Pancreas (tissue), 10 donors: ENCODE results near the gene IFRD2. TPM values are rescaled to one million over a fixed set of nuclear protein-coding genes. Genes with fewer than 3 reads are reported as not detected.

Experiments used
- ATAC-seq, 4 donors: fragments of 200-7000 bp; cut with Tn5 transposase; one replicate each; pipeline versions ENCODE4 v1.8.0 to v1.9.1; 2020; ENCODE audit warnings: mild to moderate bottlenecking in 4 of 4, moderate library complexity in 4 of 4
- DNase-seq, 6 donors: peaks; one replicate each; pipeline ENCODE4 v3.0.0-alpha.2; 2020
- FAIRE-seq: peaks from 2 replicates; lab custom pipeline; 2012; peaks lifted over from hg19 to GRCh38; lab: Jason Lieb, UNC
- H3K27ac ChIP-seq, 4 donors: fragments of 200-600 bp; sonication (generic); 1 replicate in 3 of 4; 2 replicates in 1 of 4; pipeline versions ENCODE4 v1.5.0 to v1.8.0; 2020
- H3K27me3 ChIP-seq, 4 donors: fragments of 200-600 bp; one replicate each; pipeline ENCODE4 v1.8.0; 2021
- H3K36me3 ChIP-seq, 3 donors: fragments of 200-600 bp; sonication (generic) in 1 of 3; one replicate each; pipeline versions ENCODE4 v1.5.0 to v1.8.0; 2020 to 2021
- H3K4me1 ChIP-seq, 3 donors: fragments of 200-600 bp; one replicate each; pipeline ENCODE4 v1.8.0; 2021
- H3K4me3 ChIP-seq, 4 donors: fragments of 200-600 bp; sonication (generic) in 2 of 4; one replicate each; pipeline versions ENCODE4 v1.5.0 to v1.8.0; 2020 to 2021
- H3K9me3 ChIP-seq, 4 donors: fragments of 200-600 bp; one replicate each; pipeline ENCODE4 v1.8.0; 2021
- WGBS, 2 donors: extraction: QIAGEN DNeasy Blood & Tissue Kit; methylation state at CpG; one replicate each; pipeline ENCODE4 v1.1.7; 2013; 5-methylcytosine and 5-hydroxymethylcytosine counted together
- intact Hi-C, 3 donors: fragments of 100-400 bp; cut with DNase I; formaldehyde crosslinking; loops; one replicate each; pipeline versions ENCODE4 v1.11.1 to v1.14.2; 2022
- polyA plus RNA-seq, 2 donors: library from polyadenylated mRNA; stranded (reverse); fragments of 200-250 nt; gene quantifications; one replicate each; pipeline ENCODE4 v1.2.3, GENCODE V29; 2013
- total RNA-seq, 6 donors: library from RNA; stranded (reverse); fragmentation: NEBNext Ultra II Directional in 4 of 6; extraction: Animal tissue kit (Norgen Biotek cat#: 25700) in 4 of 6; gene quantifications; one replicate each; pipeline versions ENCODE4 v1.2.1 to v1.2.4, GENCODE V29; 2021 to 2023
- TF ChIP-seq, protein P1 (sequence below), 4 donors: fragments of 200-600 bp; sonication (generic) in 3 of 4; IDR thresholded peaks; one replicate each; pipeline versions ENCODE4 v1.5.0 to v1.8.0; 2021; ENCODE audit warnings: antibody characterized with exemption in 4 of 4
- donor health status: healthy with polysubstance abuse.
- donor health status: DM: no; HTN: no; CAD: no; lungs with moderate emphysema.
- donor health status: DM: no; HTN: no; CAD: no.
- donor health status: control.
- donor health status: control.
- donor health status: Bipolar disorder and iron deficiency.
- donor health status: DM: yes; HTN: yes; CAD: no.
- donor health status: DM: no; HTN: no; CAD: no.
- donor health status: DM: no; HTN: no; CAD: no.
- donor health status: DM: yes; HTN: yes; CAD: no.

IFRD2 gene
- total and polyA plus RNA-seq, 8 donors, result 47.1 to 117 (median 59.5) TPM

DNA sequence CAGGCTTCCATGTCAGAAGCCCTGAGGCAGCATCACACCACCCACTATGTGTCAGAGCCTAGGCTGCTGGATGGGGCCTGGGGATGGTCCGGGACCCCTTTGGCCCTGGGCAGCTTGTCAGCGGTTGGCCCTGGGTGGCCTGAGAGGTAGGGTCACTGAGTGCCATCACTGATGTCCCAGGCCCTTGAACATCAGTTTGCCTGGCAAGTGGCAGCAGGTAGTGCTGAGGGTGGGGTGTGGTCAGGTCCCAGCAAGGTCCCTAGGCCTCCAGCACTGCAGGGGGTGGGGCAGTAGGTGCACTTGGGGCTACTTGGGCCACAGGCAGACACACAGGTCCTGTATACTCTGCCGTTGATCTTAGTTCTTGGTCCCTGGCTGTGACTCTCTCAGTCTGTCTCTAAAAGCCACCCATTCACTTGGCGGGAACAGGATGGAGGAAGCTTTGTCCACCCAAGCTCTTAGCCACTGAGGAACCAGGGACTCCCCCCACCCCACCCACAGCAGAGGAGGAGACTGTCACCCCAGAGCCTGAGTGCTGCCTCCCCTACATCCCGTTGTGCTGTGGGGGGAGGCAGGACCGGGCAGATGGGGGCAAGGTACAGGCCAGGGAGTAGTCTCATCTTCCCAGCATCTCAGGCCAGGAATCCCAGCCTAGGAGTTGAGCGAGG is 50.4 kb downstream of the IFRD2 start:
- Histone ChIP-seq H3K36me3 (no peaks in the 10 kb centered on the region), H3K9me3 (no peaks in the 10 kb centered on the region), H3K27ac (peak overlapping the region in 2 of 4 donors; percentile 80 to 81), H3K4me1 (peaks cover 8 to 35% (median 12%) of the 10 kb centered on the region in 3 donors), H3K4me3 (no peak overlapping the region), H3K27me3 (no peaks in the 10 kb centered on the region)
- 69 to 76% methylated on average over 7 of the region's 7 CpGs for WGBS, 2 donors
- no peak for ATAC-seq
- intact Hi-C loops, result no loop called here
- TF ChIP-seq, protein P1, sequence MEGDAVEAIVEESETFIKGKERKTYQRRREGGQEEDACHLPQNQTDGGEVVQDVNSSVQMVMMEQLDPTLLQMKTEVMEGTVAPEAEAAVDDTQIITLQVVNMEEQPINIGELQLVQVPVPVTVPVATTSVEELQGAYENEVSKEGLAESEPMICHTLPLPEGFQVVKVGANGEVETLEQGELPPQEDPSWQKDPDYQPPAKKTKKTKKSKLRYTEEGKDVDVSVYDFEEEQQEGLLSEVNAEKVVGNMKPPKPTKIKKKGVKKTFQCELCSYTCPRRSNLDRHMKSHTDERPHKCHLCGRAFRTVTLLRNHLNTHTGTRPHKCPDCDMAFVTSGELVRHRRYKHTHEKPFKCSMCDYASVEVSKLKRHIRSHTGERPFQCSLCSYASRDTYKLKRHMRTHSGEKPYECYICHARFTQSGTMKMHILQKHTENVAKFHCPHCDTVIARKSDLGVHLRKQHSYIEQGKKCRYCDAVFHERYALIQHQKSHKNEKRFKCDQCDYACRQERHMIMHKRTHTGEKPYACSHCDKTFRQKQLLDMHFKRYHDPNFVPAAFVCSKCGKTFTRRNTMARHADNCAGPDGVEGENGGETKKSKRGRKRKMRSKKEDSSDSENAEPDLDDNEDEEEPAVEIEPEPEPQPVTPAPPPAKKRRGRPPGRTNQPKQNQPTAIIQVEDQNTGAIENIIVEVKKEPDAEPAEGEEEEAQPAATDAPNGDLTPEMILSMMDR (IDR thresholded peaks at IDR 0.05), result no peak
- no peak for DNase-seq
- FAIRE-seq, result no peak

DNA sequence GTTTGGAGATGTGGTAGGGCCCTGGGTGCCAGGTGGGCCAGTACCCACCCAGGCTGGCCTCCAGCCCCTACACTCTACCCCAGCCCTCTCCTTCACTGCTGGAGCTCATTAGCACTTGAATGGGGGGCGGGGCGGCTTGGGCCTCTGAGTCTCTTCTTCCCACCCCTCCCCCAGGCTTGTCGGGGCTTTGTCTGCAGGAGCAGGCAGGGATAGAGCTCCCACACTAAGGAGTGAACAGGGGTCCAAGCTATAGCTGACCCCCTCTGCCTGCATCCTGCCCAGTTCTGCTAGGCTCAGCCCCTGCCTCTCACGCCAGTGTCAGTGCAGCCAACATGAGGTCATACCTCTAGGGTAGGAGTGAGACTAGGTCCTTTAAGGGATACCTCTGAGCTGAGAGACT is 51.1 kb downstream of the IFRD2 start:
- intact Hi-C loops, result no loop called here

DNA sequence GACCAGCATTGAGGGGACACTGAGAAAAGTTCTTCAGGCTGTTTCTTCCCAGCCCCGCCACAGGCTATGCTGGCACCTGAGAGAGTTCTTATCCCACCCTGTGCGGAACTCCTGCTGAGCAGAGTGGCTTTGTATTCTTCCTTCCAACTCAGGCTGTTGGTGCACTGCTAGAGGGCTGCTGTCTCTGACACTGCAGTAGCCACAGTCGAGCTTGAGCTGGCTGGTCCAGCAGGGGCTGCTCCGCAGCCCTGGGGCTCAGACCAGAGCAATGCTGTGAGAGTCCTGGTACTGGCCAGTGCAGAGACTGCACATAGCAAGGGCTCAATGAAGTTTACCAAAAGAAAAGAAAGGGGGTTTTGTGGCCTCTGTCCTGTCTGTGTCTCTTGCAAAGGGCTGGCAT is 52.6 kb downstream of the IFRD2 start:
- intact Hi-C loops, result no loop called here
- Histone ChIP-seq H3K4me3 (no peak overlapping the region), H3K36me3 (no peaks in the 10 kb centered on the region), H3K27ac (no peak overlapping the region), H3K9me3 (no peaks in the 10 kb centered on the region), H3K4me1 (peaks cover 3 to 24% (median 12%) of the 10 kb centered on the region in 3 donors), H3K27me3 (no peaks in the 10 kb centered on the region)
- DNase-seq (no peak), ATAC-seq (no peak), FAIRE-seq (no peak)
- TF ChIP-seq, protein P1 (IDR thresholded peaks at IDR 0.05), result no peak
- WGBS, 2 donors, result 65 to 70% methylated on average over 4 of the region's 4 CpGs

More for the DNA sequence above, 51.1 kb downstream of the IFRD2 start:
- FAIRE-seq, result no peak
- H3K27me3 ChIP-seq, result no peaks in the 10 kb centered on the region
- H3K36me3 ChIP-seq, result no peaks in the 10 kb centered on the region
- peak overlapping the region in 2 of 4 donors; percentile 18 to 81 for H3K27ac ChIP-seq
- ATAC-seq, result no peak
- peaks cover 8 to 35% (median 12%) of the 10 kb centered on the region in 3 donors for H3K4me1 ChIP-seq
- TF ChIP-seq, protein P1 (IDR thresholded peaks at IDR 0.05), result no peak
- no peak overlapping the region for H3K4me3 ChIP-seq
- WGBS, 2 donors, result 73 to 85% methylated on average over 4 of the region's 4 CpGs
- no peaks in the 10 kb centered on the region for H3K9me3 ChIP-seq
- peak in 1 of 6 donors; percentile 60 for DNase-seq

DNA sequence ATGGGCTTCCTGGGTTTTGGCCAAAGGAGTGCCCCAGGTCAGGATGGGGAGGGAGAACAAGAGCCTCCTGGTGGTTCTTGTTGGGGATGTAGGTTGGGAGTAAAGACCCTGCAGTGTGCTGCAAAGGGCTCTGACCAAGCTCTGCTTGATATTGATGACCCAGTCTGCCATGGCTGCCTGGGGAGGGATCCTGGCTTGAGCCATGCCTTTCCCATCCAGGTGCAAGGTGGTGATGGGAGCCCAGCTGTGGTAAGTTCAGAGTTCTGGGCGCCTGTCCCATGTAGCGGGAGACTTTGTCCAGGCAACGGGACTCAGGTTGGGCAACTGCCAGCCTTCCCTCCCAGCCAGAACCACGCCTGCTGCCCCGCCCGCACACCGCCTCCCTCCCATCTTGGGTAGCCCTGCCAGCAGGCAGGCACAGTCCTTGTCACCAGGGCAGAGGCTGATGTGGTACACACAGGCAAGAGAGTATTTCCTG is 53.6 kb downstream of the IFRD2 start:
- FAIRE-seq, result no peak

More for the DNA sequence above, 53.6 kb downstream of the IFRD2 start:
- H3K27ac ChIP-seq, result peak overlapping the region; percentile 14 to 84 (median 80)
- TF ChIP-seq, protein P1 (IDR thresholded peaks at IDR 0.05), result no peak
- peak; percentile 56 to 69 (median 62) for ATAC-seq
- no peaks in the 10 kb centered on the region for H3K36me3 ChIP-seq
- H3K4me1 ChIP-seq, result peaks cover 3 to 20% (median 12%) of the 10 kb centered on the region in 3 donors
- peak; percentile 90 to 99 (median 96) for DNase-seq
- H3K4me3 ChIP-seq, result peak overlapping the region in 3 of 4 donors; percentile 51 to 78 (median 71)
- WGBS, 2 donors, result 5% methylated on average over 7 of the region's 7 CpGs
- no peaks in the 10 kb centered on the region for H3K27me3 ChIP-seq
- H3K9me3 ChIP-seq, result no peaks in the 10 kb centered on the region
- intact Hi-C loops, result no loop called here
